COLO668 (cell line): Measurements from ENCODE around the gene GGT5.
"Not testable (repeated sequence)": the region's sequence is repeated elsewhere in the genome, so short reads cannot be mapped to it uniquely, and the experiment has no call there.

Experiments used
- DNase-seq: peaks from one replicate; lab custom pipeline; 2025; ENCODE audit not compliant: unreplicated experiment; lab: John Stamatoyannopoulos, UW

Gene GGT5, protein sequence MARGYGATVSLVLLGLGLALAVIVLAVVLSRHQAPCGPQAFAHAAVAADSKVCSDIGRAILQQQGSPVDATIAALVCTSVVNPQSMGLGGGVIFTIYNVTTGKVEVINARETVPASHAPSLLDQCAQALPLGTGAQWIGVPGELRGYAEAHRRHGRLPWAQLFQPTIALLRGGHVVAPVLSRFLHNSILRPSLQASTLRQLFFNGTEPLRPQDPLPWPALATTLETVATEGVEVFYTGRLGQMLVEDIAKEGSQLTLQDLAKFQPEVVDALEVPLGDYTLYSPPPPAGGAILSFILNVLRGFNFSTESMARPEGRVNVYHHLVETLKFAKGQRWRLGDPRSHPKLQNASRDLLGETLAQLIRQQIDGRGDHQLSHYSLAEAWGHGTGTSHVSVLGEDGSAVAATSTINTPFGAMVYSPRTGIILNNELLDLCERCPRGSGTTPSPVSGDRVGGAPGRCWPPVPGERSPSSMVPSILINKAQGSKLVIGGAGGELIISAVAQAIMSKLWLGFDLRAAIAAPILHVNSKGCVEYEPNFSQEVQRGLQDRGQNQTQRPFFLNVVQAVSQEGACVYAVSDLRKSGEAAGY

DNA sequence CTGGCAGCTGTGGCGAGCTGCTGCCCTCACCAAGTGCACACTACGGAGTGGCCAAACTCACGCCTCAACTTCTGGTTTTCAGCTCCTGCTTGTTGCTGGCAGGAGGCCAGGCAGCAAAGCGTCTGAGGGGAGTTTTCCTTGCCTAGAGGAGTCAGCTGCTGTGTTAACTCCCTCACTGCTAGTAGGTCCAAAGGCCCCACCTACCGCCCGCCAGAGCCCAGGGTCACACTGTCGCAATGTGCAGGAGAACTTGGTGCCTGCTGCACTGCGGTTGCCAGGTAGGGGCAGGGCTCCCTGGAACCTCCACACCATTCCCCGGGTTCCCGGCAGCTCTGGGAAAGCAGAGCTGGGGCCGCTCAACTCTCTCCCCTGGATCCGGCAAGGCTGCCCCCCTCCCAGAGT lies at the start of gene GGT5:
Gene GGT5 (minus strand): TSS at position 53 of the 402 bp plus-strand sequence. CDS start 357 bp downstream, outside the sequence.
- DNase-seq: not testable (repeated sequence)

DNA sequence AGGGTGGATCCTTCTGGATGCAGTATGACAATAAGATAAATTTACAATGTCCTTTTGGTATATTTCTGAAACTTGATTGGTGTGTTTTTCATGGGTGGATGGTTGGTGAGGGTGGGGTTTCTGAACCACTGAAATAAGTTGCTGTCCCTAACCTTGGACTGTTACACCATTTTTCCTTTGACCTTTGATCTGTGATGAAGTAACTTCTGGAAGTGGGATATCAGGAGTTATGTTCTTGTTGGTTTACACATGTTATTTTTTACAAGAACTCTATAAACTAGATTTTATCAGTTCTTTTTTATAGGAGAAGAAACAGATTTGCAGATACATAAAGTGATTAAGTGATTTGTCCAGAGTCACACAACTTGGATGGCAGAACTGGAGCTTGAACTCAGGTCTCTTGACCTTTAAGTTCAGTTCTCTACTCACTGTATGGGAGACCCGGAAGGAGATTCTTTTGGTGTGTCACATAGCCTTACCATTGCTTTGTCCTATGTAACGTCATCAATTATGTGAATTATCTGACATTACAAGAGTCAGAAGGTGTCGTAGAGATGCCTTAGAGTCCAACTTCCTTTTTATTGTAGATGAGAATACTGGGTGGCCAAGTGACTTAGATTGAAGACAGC lies 47.4 kb upstream of the GGT5 start:
- not testable (repeated sequence) for DNase-seq

DNA sequence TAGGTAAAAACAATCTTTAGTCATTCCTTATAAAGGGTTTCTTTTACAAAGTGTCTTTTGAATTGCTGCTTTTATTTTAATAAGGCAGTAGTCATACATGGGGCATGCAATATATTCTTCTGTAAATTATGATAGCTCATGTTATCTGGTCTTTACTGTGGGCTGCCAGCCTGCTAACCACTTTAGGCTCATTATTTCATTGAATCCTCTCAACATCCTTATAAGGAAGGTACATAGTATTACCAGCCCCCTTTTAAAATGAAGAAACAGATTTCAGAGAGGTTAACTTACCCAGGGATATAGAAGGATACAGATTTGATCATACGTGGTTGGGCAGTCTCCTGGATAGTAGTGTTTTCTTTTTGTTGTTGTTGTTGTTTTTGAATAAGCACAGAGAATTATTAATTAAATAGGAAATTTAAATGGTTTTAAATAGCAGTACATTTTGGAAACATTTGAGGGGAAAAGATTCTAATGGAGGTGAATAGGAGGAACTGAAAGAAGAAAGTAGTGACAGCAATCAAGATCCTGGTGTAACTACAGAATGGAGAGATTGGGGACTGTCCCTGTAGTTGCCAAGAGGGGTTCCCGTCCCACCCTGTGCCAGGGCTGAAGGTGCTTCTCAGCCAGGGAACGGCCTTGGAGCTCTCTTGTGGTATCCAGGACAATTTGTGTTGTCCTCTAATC lies 46.8 kb upstream of the GGT5 start:
- DNase-seq: no peak

DNA sequence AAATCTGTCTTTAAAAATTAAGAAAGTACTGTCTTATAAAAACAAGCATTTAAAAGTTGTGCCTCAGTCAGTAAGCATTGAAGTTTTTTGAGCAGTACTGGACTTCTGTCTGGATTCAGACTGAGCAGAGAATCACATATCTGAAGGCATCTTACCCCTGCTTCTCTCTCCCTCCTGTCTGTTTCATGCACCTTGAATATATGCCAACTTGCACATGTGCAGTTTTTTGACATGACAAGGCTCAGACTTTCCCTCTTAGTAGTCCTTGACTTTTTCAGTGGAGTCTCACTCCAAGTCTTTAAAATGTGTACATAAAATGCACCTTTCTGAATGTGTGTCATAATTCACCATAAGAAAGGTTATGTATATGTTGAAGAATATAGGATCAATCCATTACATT lies 45.6 kb upstream of the GGT5 start:
- DNase-seq: no peak

DNA sequence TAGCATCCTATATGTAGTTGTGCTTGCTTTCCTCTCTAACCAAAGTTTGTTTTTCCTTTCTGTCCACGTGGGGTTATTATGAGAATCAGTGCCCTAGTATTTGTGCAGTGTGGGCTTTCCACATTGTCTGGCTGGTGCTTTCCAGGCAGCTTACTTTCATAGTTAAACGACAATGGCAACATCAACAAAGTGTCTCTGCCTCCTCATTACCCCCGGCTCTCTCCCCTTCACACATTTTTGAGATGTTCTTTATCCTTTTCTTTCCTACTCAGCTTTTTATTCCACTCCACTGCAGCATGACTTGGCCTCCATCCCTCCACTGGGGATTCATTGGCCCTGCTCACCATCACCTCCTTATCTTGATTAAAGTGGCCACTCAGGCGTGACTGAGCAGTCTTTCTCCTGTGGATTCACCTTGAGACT lies 44.9 kb upstream of the GGT5 start:
- DNase-seq: no peak

DNA sequence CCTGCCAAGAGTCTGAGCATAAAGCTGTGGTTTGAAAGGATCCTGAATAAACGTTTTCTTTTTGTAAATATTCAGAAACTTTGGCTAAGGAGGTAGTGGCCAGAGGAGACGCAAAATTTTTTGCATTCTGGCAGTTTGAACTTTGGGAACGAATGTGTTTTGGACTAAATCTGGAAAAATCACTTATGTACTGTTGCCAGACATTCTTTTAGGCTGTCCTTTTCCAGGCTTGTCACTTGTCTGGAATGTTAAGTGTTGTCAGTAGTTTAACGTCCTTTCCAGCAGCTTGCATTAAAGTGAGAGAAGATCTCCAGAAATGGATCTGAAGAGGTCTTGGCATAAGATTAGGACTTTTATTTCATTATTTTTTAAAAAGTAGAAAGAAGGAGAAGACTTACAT lies 44.2 kb upstream of the GGT5 start:
- no peak for DNase-seq

DNA sequence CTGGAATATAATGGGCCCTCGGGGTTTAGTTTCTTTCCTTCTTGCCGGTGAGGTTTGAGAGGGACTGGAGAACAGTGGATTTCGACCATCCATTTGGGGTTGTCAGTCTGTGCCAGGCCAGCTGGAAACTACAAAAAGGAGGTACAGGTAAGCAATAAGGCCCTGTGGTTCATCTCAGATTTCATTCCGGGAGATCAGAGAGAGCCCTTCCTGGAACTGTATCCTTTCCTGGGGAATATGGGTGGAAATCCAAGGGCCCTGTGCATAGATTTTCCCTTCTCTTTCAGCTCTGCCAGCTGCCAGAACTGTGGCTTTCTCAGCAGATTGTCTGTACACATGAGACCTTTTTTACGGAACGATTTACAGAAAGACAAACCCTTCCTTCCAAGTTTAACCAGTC lies 42.9 kb upstream of the GGT5 start:
- not testable (repeated sequence) for DNase-seq

DNA sequence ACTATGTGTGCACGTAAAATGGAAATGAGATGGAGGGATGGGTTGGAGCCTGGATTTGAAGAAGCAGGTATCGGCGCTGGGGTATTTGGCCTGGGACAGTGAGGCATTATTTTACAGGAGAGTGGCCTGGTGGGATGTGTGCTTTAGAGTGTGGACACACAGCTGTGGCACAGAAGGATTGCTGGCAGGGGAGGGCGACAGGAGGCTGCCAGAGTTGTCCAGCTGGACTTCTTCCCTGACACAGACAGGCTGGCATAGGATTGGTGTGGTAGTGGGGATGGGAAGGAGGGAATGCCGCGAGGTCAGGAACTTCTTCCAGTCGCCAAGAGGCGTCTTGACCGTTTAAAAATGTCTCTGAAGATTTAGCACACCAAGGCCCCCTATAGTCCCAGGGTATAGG lies 42.3 kb upstream of the GGT5 start:
- DNase-seq: not testable (repeated sequence)

DNA sequence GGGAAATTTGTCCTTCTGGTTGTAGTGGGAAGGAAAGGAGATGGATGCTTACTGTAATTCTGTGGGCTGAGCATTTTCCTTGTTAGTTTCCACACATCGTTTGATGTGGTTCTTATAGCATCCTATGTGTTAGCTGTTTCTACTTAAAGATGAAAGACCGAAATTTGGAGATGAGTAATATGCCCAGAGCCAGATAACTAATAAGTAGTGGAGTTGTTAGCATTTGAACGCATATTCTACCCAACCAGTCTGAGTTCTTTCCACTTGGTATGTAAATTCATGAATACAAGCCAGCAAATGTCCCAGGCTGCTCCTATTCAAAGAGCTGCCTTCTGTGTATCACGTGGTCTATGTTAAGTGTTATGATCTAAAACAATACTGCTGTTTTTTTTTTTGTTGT lies 40.4 kb upstream of the GGT5 start:
- no peak for DNase-seq

DNA sequence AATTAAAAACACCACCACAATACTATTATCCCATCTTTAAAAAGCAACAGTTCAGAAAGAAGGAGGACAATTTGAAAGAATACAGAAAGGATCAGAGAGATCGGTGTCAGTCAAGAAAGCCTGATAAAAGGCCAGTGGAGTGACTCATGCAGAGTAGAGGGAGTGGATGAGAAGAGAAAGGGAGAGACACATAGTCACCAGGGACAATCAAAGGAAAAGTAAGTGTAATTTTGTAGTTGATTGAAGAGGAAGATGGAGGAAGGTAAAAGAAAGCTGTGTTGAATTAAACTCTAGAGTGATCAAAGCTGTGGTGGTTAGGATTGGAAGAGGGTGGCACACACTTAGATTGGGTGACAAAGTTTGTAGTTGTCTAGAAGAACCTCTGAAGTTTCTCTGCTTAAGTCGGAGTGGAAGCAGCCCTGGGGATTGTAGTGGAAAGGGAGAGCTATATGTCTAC lies 39.9 kb upstream of the GGT5 start:
- no peak for DNase-seq

DNA sequence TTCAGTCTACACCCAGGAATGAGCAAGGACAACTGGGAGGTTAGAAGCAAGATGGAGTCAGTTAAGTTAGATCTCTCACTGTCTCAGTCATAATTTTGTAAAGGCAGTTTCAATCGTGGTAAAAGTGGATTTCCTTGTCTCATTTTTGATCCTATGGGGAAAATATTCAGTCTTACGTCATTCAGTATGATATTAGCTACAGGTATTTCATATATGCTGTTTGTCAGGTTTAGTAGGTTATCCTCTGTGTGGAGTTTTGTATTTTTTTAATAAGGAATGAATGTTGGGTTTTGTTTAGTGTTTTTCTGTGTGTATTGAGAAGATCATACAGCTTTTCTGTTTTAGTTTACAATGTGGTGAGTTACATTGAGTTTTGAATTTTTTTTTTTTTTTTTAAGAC lies 37.5 kb upstream of the GGT5 start:
- DNase-seq: no peak

DNA sequence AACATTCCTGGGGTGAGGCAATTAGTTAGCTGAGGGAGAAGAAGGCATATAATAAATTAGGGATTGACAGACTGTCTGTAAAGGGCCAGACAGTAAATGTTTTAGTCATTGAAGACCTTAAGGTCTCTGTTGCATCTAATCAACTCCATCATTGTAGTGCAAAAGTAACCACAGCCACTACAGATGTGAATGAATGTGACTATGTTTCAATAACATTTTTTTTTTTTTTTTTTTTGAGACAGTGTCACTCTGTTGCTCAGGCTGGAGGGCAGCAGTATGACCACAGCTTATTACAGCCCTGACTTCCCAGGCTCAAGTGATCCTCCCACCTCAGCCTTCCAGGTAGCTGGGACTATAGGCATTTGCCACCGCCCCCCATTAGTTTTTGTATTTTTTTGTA lies 35.5 kb upstream of the GGT5 start:
- DNase-seq: not testable (repeated sequence)

DNA sequence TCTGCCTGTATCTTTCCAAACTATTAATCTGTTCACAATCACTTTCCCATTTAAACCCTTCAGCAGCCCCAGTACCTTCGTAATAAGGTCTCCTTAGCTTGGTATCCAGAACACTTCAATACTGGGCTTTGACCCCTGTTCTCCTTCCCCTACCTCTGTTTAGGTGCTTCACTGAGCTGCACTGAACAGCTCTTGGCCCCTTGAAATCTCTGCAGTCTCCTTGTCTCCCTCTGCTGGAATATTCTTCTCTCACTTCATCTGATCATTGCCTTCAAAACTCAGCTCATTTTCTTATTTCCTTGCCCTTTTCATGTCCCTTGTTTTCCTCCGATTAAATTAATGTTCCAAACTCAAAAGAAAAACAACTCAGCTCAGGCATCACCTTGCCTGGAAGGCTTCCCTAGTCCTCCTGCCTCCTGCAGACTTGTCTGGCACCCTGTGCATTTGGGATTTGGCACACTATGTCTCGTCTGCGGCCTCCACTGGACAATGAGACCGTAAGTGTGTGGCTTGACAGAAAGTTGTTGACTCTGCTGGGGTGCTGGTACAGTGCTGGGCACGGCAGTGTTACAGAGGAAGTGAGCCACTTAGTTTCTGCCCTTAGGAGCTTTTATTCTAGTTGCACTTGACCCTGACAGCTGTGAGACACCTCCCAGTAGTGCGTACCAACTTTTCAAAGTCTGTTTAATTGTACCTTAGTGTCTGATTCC lies 30.0 kb upstream of the GGT5 start:
- DNase-seq: not testable (repeated sequence)

DNA sequence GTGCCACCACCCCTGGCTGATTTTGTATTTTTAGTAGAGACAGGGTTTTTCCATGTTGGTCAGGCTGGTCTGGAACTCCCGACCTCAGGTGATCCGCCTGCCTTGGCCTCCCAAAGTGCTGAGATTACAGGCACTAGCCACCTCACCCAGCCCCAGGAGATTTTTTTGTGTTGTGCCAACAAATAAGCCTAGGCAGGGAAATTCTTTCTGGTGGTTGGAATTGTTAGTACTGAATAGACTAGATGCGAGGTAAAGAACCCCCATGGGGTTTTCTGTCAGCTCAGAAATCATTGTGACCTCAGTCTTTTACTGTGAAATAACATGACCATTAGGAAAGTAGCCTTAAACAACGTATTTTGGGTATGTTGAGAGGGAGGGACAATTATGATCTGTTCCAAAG lies 29.0 kb upstream of the GGT5 start:
- DNase-seq: not testable (repeated sequence)

DNA sequence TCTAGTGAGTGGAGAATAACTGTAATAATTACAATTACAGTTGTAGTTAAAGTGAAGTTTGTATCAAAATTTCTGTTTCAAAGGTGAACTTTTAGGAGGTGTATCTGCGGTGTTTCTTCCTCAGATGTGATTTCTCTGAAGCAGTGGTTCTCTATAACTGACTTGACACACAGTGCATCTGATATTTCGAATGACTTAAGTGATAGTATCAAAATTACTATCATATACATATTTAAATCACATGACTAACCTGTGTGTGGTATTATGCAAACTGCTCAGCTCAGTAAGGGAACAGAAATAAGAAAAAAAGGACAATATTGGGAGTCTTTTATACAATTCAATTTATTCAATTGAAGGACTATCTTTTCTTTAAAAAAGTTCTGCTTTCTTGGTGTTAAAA lies 28.1 kb upstream of the GGT5 start:
- DNase-seq: not testable (repeated sequence)

DNA sequence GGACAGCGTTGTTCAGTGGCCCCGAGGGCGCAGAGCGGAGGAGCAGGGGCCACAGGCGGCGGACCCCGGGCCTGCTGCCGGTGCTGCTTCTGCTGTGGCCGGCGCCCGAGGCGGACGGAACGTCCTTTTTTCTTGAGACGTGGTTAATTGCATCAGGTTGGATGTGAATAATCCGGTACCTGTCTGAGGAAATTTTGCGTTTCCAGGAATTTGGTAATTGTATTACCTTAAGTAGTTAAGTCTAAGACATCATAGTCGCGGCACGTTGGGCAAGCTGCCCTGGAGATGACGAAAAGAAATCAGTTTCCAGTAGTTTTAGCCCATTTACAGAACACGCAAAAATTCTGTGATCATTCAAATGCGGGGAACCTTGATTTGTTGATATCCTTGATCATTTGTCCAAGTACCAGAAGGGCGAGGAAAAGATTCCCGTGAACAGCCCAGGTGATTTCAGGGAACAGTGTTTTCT lies 26.5 kb upstream of the GGT5 start:
- DNase-seq: no peak

DNA sequence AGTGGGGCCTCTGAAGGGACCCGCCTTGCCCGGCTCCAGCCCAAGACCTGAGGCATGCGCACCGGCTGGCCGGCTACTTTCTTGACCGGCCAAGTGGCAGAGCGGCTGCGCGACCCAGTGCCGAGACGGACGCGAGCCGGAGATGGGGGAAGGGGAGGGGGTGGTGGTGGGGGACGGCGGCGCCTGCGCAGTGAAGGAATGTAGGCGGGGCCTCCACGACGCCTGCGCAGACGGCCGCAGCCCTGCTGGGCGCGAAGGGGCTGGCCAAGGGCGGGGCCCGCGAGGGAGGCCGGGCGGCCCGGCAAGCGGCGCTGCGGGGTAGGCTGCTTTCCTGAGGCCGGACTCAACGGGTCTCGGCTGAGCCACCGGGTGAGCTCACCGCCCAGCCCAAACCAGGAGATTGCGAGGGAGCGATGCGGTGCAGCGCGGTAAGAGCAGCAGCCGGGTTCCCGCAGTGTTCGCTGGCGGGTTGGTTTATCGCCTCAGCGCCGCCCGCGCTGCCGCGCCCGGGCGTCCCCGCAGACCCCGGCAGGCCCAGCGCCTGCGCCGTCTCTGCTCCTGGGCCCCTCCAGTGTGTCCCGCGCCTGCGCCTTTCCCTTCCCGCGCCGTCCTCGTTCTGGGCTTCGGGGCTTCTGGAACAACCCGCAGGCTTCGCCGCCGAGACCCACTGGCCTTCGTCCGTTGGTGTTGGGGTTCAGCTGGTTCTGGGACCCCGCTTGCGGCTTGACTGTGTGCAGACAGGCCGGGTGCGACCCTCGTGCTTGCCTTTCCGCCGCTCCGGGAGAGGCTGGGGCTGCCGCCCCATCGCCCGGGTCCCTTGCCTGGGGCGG lies 25.9 kb upstream of the GGT5 start, which contains the start of gene SPECC1L:
Gene SPECC1L (plus strand): TSS at position 276 of the 830 bp plus-strand sequence. CDS start 31,401 bp downstream, outside the sequence.
- DNase-seq: peak; percentile 95

DNA sequence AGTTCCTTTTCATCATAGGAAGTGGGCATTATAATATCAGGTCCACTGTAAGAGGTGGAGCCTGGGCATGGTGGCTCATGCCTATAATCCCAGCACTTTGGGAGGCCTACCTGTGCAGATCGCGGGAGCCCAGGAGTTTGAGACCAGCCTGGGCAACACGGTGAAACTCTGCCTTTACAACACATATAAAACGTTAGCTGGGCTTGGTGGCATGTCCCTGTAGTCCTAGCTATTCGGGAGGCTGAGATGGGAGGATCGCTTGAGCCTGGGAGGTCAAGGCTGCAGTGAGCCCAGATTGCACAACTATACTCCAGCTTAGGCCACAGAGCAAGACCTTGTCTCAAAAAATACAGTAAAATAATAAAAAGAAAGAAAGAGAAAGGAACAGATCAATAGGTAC lies 21.6 kb upstream of the GGT5 start:
- not testable (repeated sequence) for DNase-seq

DNA sequence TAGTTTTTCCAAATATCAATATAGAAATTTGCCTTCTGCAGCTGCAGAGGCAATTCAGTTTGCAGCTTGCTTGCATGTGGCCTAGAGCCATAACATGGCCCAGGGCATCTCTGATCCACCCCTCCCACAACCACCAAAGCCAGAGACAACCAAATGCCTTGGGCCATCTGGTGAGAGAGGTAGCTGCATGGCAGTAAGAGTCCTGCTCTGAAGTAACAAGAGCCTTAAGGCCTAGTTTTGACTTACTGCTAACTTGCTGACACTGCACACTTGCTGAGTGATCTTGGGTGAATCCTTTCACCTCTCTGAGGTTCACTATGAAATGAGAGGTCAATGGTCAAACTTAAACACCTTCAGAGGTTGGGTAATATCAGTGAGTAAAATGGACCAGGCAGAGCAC lies 20.9 kb upstream of the GGT5 start:
- DNase-seq: no peak
